ENCODE data around the gene WIZ. TPM values are rescaled to one million over a fixed set of nuclear protein-coding genes. Genes with fewer than 3 reads are reported as not detected.

The WIZ gene
- total RNA-seq, 2 experiments from 2014 or later = 31.6 to 32.7 TPM

DNA sequence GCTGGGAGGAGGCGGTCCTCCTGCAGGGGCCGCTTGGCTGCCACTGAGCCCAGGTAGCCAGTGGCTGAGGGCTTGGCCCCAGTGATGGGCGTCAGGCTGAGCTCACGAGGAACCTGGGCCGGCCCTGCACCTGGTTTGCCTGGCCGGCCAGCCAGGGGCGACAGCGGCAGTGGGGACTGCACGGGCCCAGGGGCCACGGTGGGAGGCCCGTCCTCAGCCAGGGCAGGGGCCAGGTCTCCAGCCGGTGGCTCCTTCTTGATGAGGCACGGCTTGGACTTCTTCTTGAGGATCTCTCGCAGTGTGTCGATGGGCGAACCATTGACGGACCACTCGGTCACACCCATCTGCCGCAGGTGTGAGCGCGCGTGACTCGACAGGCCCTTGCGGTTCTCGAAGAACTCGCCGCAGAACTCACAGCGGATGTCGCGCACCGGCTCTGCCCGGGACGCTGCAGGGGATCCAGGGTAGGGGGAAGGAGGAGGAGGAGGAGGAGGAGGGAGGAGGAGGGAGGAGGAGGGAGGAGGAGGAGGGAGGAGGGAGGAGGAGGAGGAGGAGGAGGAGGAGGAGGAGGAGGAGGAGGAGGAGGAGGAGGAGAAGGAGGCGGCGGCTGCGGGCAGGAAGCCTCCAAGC, 24.3 kb downstream of the WIZ start:
- ATAC-seq = no peak
- DNase-seq = no peak
- Mint-ChIP-seq H3K4me1 (ENCODE audit: low read depth) (peaks cover 5% of the 10 kb centered on the region), H3K36me3 (ENCODE audit: low read depth) (peaks cover 58% of the 10 kb centered on the region), H3K4me3 (no peak overlapping the region), H3K27ac (no peak overlapping the region), H3K27me3 (ENCODE audit: low read depth) (no peaks in the 10 kb centered on the region), H3K9me3 (ENCODE audit: insufficient read depth) (no peaks in the 10 kb centered on the region)
- CTCF ChIA-PET = no interaction called here
- POLR2A ChIA-PET = no interaction called here

DNA sequence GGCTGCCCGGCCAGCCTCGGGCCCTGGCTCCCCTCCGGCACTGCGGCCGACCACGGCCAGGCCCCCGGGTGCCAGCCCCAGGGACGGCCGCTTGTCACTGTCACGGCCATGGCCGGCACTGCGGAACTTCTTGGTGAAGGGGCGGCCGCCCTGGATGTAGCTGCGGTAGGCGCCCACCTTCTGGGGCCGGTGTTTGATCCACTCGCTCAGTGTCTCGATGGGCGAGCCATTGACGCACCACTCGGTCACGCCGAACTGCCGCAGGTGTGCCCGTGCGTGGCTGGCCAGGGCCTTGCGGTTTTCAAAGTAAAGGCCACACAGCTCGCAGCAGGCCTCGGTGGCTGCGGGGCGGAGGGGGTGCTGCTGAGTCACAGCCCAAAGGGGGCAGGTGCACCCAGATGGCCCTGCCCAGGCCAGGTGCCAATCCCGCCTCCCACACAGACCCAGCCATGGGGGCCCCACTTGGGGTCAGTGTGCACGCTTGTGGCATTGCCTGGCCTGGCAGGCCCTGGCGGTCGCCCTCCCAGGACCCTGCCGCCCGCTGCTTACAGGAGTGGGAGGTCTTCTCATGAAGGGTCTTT, 25.0 kb downstream of the WIZ start:
- Mint-ChIP-seq H3K36me3 (ENCODE audit: low read depth) (peaks cover 55% of the 10 kb centered on the region), H3K27ac (no peak overlapping the region), H3K4me1 (ENCODE audit: low read depth) (peaks cover 6% of the 10 kb centered on the region), H3K9me3 (ENCODE audit: insufficient read depth) (no peaks in the 10 kb centered on the region), H3K4me3 (no peak overlapping the region), H3K27me3 (ENCODE audit: low read depth) (no peaks in the 10 kb centered on the region)
- ATAC-seq = no peak
- ChIA-PET POLR2A (interaction anchor here (0.8 kb wide), 1 partner anchor 8 kb away, joined by 3 read pairs; no protein-coding TSS in a partner anchor), CTCF (no interaction called here)
- no peak for DNase-seq

DNA sequence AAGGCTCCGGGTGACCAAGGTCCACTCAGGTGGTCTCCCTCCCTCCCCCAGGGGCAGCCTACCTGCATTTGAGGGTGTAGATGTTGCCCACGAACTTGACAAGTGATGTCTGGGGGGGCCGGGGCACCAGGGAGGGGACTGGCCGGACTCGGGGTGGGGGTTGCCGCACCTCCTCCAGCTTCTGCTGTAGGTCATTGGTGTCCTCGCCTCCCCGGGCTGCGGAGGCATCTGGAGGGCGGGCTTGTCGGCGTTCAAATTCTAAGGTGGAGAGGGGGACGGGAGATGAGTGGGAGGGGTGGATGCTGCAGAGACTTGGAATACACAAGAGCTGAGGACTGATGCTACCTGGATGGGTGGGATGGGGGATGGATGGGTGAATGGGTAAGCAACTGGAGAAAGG, 25.6 kb downstream of the WIZ start:
- H3K4me3 Mint-ChIP-seq = no peak overlapping the region
- CTCF ChIA-PET = no interaction called here

DNA sequence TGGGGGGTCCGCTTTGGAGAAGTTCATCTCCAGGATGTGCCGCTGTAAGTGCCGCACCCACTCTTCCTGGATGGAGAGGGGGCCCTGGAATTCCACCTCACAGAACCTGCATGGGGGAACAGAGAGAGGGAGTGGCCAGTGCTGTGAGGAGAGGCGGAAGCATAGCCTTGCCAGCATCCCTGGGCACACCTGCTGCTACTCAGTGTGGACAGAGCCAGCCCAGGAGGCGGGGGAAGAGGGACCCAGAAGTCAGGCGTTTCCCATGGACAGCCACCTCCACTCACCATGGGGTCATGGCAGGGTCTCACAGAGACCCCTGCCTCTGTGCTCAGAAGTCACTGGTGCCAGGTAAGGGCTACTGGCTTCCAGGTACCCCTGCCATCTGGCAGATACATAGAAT, 26.6 kb downstream of the WIZ start:
- CTCF ChIA-PET = interaction anchor here (8.6 kb wide), 1 partner anchor 131 kb away, joined by 259 read pairs; no protein-coding TSS in a partner anchor
- Mint-ChIP-seq H3K4me1 (ENCODE audit: low read depth) (peaks cover 14% of the 10 kb centered on the region), H3K27me3 (ENCODE audit: low read depth) (no peaks in the 10 kb centered on the region), H3K4me3 (no peak overlapping the region), H3K27ac (no peak overlapping the region), H3K9me3 (ENCODE audit: insufficient read depth) (no peaks in the 10 kb centered on the region), H3K36me3 (ENCODE audit: low read depth) (peaks cover 55% of the 10 kb centered on the region)
- ATAC-seq (no peak), DNase-seq (no peak)
- POLR2A ChIA-PET = no interaction called here

More for the DNA sequence above, 25.6 kb downstream of the WIZ start:
- no peak overlapping the region for H3K27ac Mint-ChIP-seq
- H3K4me1 Mint-ChIP-seq (ENCODE audit: low read depth) = peaks cover 13% of the 10 kb centered on the region
- DNase-seq = no peak
- no peaks in the 10 kb centered on the region for H3K27me3 Mint-ChIP-seq (ENCODE audit: low read depth)
- ATAC-seq = no peak
- POLR2A ChIA-PET = interaction anchor here (0.8 kb wide), 1 partner anchor 9 kb away, joined by 3 read pairs; no protein-coding TSS in a partner anchor
- no peaks in the 10 kb centered on the region for H3K9me3 Mint-ChIP-seq (ENCODE audit: insufficient read depth)
- H3K36me3 Mint-ChIP-seq (ENCODE audit: low read depth) = peaks cover 55% of the 10 kb centered on the region

DNA sequence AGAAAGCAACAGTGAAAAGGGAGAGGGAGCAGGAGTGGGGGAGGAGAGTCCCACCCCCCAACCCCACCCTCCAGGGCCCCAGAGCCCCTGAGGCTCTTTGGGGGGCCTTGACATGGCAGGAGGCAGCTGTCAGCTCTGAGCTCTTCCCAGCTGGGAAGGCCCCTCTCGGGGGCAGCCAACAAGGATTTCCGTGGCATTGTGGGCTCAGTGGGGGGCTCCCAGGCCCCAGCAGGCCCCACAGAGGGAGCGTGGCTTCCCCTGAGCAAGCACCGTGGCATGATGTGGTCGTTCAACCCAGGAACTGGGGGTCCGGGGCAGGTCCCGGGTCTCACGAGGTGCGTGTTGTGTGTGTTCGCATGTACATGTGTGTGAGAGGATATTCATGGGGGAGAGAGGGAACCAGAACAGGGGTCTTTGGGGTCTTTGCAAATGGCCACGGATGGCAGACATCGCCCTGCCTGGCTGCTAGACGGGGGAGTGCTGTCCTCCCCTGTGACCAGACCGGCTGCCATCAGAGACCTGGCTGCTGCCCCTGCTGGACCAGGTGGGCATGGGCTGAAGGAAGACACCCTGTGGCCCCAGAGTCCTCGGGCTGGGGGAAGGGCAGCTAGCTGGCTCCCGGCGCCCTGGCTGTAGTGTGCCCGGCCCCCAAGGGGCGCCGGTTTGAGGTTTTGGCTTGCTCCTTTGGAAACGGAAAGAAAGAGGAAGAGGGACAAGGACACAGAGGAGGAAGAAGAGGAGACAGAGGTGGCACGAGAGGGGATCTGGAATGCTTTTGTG, 27.3 kb downstream of the WIZ start:
- Mint-ChIP-seq H3K27me3 (ENCODE audit: low read depth) (no peaks in the 10 kb centered on the region), H3K27ac (no peak overlapping the region), H3K9me3 (ENCODE audit: insufficient read depth) (no peaks in the 10 kb centered on the region), H3K4me1 (ENCODE audit: low read depth) (peaks cover 20% of the 10 kb centered on the region), H3K4me3 (no peak overlapping the region), H3K36me3 (ENCODE audit: low read depth) (peaks cover 52% of the 10 kb centered on the region)
- ATAC-seq = no peak
- CTCF ChIA-PET = interaction anchor here (0.9 to 8.6 kb wide), 3 partner anchors 8 to 132 kb away, joined by 3 to 259 read pairs (median 3); no protein-coding TSS in a partner anchor
- POLR2A ChIA-PET = interaction anchor here (0.6 kb wide), 1 partner anchor 13 kb away, joined by 3 read pairs; no protein-coding TSS in a partner anchor
- DNase-seq = no peak

DNA sequence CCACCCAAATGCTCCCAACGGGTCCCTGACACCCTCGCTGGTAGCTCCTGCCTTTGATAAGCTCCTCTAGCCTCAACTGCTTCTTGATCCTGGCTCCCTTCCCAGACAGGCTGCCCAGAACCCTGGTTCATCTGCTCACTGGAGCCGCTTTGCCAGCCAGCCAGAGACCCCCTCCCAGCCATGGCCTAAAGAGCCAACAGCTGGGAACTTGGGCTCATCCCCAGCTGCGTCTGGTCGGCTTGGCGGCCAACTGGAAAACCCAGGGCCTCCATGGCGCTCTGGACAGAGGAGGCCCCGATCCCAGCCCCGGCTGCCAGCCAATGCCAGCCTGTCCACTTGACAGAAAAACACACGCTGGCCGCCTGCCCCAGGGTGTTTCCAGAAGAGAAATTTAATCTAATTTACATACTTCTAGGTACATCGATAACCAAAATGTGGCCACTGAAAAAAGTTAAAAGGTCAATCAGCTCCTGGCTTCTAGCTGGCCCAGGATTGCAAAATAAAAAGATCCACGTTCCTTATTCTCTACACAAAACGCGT, 28.0 kb downstream of the WIZ start:
- peaks cover 27% of the 10 kb centered on the region for H3K4me1 Mint-ChIP-seq (ENCODE audit: low read depth)
- H3K36me3 Mint-ChIP-seq (ENCODE audit: low read depth) = peaks cover 49% of the 10 kb centered on the region
- DNase-seq = no peak
- H3K27ac Mint-ChIP-seq = no peak overlapping the region
- no peaks in the 10 kb centered on the region for H3K27me3 Mint-ChIP-seq (ENCODE audit: low read depth)
- H3K4me3 Mint-ChIP-seq = no peak overlapping the region
- CTCF ChIA-PET = interaction anchor here (0.9 to 8.6 kb wide), 6 partner anchors 9 to 132 kb away, joined by 3 to 259 read pairs (median 38); partner anchors contain the start of gene AKAP8
- ATAC-seq = no peak
- H3K9me3 Mint-ChIP-seq (ENCODE audit: insufficient read depth) = no peaks in the 10 kb centered on the region
- POLR2A ChIA-PET = interaction anchor here (0.9 kb wide), 1 partner anchor 11 kb away, joined by 3 read pairs; no protein-coding TSS in a partner anchor

DNA sequence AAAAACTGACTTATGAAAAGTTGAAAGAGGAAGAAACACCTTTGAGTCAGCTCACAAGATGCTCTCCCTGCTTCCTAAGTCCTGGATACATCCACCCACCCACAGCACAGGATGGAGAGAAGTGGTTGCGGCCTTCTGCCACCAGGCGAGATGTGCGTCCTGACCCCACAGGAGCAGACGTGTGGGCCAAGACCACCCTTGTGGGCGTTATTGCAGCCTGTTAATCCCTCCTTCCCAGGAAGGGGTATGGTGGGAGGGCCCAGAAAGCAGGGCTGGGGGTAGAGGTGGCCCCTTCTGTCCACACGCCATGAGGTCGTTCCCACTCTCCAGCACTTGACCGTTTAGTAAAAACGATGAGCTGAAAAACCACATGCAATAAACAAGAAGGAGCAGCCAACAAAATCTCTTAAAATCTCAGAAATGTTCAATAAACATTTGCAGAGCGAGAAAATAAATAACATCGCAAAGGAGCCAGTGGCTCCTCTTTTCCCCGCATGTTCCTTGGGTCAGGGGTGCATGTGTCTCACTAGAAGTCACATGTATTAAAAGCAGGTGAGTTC, 28.5 kb downstream of the WIZ start:
- POLR2A ChIA-PET = interaction anchor here (0.9 kb wide), 1 partner anchor 12 kb away, joined by 3 read pairs; no protein-coding TSS in a partner anchor
- CTCF ChIA-PET = interaction anchor here (0.9 to 8.6 kb wide), 9 partner anchors 9 to 133 kb away, joined by 3 to 259 read pairs (median 39); partner anchors contain the start of gene AKAP8
- DNase-seq = no peak
- H3K4me3 Mint-ChIP-seq = no peak overlapping the region
- no peaks in the 10 kb centered on the region for H3K9me3 Mint-ChIP-seq (ENCODE audit: insufficient read depth)
- peaks cover 49% of the 10 kb centered on the region for H3K36me3 Mint-ChIP-seq (ENCODE audit: low read depth)
- H3K4me1 Mint-ChIP-seq (ENCODE audit: low read depth) = peaks cover 33% of the 10 kb centered on the region
- no peak overlapping the region for H3K27ac Mint-ChIP-seq
- no peak for ATAC-seq
- H3K27me3 Mint-ChIP-seq (ENCODE audit: low read depth) = no peaks in the 10 kb centered on the region

DNA sequence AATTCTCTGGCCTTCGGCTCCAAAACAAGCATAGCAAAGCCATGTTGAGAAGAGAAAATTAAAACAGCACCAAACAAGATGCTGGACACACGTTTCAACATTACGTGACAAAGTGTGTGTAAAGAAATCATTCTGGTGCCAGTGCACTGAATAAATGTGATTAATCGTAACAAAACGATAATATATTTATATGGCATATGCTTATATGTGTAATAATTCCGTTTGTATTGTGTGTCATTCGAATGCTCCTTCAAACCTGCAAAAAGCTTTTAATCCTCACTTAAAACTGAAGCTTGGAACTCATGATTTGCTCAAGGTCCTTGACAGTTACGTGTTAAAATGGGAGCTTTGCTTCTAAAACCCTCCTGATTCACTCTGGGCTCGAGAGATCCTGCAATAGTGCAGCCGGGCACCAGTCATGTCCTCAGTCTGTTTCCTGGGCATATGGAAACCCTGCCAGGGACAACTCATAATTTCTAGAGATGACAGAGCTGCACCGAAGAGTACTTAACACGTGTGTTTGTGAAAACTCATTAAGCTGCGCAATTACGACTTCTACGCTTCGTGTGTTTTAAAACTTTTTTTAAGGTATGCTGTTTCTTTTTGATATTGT, 30.2 kb downstream of the WIZ start:
- no peaks in the 10 kb centered on the region for H3K9me3 Mint-ChIP-seq (ENCODE audit: insufficient read depth)
- peak overlapping the region; percentile 99 for H3K27ac Mint-ChIP-seq

DNA sequence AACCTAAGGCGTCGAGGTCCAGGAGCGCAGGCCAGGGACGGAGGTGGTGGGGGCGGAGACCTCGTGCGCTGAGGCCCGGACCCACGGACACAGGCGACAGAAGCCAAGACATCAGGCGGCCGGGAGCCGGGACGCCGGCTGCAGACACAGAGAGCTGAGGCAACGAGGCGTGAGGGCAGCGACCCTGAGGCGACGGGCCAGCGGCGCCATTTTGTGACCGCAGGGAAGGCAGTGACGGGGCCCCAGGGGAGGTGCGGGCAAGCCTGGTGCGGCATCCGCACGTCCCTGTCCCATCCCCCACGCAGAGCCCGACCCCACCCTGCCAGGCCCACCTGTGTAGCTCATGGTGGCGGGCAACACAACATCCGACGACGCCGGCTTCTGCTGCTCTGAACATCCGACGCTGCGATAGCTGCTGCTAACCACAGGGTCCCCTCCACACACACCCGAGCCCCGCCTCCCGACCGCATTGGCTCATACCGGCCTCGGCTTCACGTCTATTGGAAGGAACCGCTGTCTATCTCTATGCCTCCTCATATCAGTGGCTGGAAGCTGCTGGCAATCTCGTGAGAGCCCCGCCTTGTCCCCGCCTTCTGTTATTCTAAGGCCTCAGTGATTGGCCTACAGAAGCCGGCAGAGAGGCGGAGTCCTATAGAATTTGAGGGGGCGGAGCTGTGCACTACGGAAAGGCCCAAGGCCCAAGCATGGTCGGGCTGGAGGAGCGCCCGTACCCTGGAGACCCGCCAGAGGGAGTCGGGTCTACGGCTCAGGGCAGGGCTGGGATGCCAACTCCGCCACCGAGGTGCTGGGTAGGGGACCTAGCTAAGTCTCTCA, 31.0 kb downstream of the WIZ start, which contains the start of gene AKAP8L:
Gene AKAP8L (minus strand): TSS at position 410 of the 834 bp plus-strand sequence. CDS start 65 bp downstream, at position 345.
- H3K27ac Mint-ChIP-seq = peak within 1 kb of the TSS; percentile 99
- DNase-seq (peak; percentile 100), ATAC-seq (peak; percentile 98)
- peaks cover 41% of the 10 kb centered on the region for H3K4me1 Mint-ChIP-seq (ENCODE audit: low read depth)
- no peaks in the 10 kb centered on the region for H3K9me3 Mint-ChIP-seq (ENCODE audit: insufficient read depth)
- POLR2A ChIA-PET = interaction anchor here (0.5 to 5.0 kb wide), 27 partner anchors 9 to 142 kb away, joined by 3 to 44 read pairs (median 7); partner anchors contain the start of genes AKAP8, RASAL3 and WIZ
- H3K4me3 Mint-ChIP-seq = peak within 1 kb of the TSS; percentile 99
- no peaks in the 10 kb centered on the region for H3K27me3 Mint-ChIP-seq (ENCODE audit: low read depth)
- CTCF ChIA-PET = interaction anchor here (0.7 to 8.6 kb wide), 41 partner anchors 9 to 1307 kb away, joined by 3 to 259 read pairs (median 6); partner anchors contain the start of genes AKAP8, BRD4 and FAM32A
- H3K36me3 Mint-ChIP-seq (ENCODE audit: low read depth) = peaks cover 41% of the 10 kb centered on the region

More for the DNA sequence above, 30.2 kb downstream of the WIZ start:
- peak overlapping the region; percentile 99 for H3K4me3 Mint-ChIP-seq
- H3K36me3 Mint-ChIP-seq (ENCODE audit: low read depth) = peaks cover 47% of the 10 kb centered on the region
- DNase-seq = no peak
- H3K4me1 Mint-ChIP-seq (ENCODE audit: low read depth) = peaks cover 41% of the 10 kb centered on the region
- CTCF ChIA-PET = interaction anchor here (0.7 to 8.6 kb wide), 43 partner anchors 10 to 1306 kb away, joined by 3 to 259 read pairs (median 5); partner anchors contain the start of genes AKAP8, BRD4, FAM32A and PGLYRP2
- POLR2A ChIA-PET = interaction anchor here (0.8 to 5.0 kb wide), 24 partner anchors 10 to 141 kb away, joined by 3 to 44 read pairs (median 7); partner anchors contain the start of genes AKAP8, RASAL3 and WIZ
- ATAC-seq = no peak
- H3K27me3 Mint-ChIP-seq (ENCODE audit: low read depth) = no peaks in the 10 kb centered on the region

DNA sequence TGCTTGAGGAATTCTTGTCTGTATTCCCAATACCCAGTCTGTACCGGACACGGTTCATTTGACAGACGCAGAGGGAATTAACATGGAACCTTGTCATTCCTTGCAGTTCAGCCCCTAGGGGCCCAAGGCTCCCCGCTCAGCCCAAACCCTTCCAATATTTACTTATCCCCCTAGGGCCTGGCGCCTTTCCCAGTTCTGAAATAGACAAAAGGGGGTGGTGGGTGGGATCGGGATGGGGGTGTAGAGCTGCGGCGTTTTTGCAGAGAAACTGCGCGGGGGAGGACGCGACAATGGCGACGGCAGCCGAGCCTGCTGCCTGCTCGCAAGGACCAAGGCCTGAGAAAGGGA, 31.6 kb downstream of the WIZ start:
- no peak for DNase-seq
- H3K27me3 Mint-ChIP-seq (ENCODE audit: low read depth) = no peaks in the 10 kb centered on the region
- H3K36me3 Mint-ChIP-seq (ENCODE audit: low read depth) = peaks cover 38% of the 10 kb centered on the region
- H3K4me3 Mint-ChIP-seq = peak overlapping the region; percentile 99
- ATAC-seq = no peak
- H3K4me1 Mint-ChIP-seq (ENCODE audit: low read depth) = peaks cover 44% of the 10 kb centered on the region
- ChIA-PET CTCF (interaction anchor here (0.9 to 8.6 kb wide), 21 partner anchors 8 to 767 kb away, joined by 3 to 259 read pairs (median 11); partner anchors contain the start of genes AKAP8 and FAM32A), POLR2A (interaction anchor here (0.5 to 5.0 kb wide), 18 partner anchors 8 to 142 kb away, joined by 3 to 44 read pairs (median 9); partner anchors contain the start of genes AKAP8, RASAL3 and WIZ)
- peak overlapping the region; percentile 99 for H3K27ac Mint-ChIP-seq
- no peaks in the 10 kb centered on the region for H3K9me3 Mint-ChIP-seq (ENCODE audit: insufficient read depth)
